ENCODE measurements around the gene BNIP5. TPM values are rescaled to one million over a fixed set of nuclear protein-coding genes. Genes with fewer than 3 reads are reported as not detected.

The BNIP5 gene
- total RNA-seq, 1 donor from 2014 or later, result not detected

DNA sequence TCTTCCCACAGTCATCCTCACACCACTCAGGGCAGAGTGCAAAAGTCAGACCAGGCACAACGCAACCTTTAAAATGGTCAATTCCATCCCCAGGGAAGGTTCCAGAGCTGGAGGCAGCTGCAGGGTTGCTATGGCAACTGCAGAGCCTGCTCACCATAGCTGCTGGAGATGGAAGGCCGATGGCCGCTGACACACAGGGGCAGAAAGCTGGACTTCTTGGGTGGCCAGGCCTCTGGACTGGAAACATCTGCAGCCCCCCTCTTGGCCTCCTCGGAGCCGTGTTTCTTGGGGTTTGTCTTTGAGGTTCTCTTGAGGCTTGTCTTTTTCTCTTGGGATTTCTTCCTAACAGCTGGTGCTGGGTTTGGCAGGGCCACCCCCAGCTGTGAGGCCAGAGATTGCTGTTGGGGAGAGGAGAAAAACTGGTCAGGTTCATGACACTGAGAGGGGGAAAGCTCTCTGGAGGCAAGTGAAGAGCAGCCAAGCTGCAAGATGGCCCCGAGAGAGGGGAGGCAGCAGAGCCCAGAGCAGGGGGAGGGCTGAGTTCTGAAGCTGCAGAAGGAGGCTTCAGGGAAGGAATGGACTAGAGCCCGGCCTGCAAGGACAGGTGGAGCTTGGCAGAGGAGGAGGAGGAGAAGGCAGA is 10.2 kb downstream of the BNIP5 start:
- intact Hi-C loops (cut with micrococcal nuclease), result no loop called here

DNA sequence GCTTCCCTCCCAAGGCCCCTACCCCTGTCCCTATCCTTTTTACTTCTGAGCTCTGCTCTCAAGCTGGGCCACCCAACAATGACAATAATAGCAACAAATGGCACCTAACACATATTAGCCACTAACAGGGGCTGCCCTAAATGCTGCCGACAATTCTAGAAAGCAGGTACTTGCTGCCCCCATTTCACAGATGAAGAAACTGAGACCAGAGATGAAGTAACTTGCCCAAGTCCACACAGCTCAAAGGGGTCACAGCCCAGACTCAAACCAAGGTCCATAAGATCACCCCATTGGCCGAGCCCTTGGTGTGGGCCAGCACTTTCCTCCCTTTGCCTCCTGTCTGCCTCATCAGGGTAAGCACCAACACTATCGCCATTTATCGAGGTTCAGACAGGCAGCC is 12.0 kb downstream of the BNIP5 start:
- intact Hi-C loops (cut with micrococcal nuclease), result no loop called here

DNA sequence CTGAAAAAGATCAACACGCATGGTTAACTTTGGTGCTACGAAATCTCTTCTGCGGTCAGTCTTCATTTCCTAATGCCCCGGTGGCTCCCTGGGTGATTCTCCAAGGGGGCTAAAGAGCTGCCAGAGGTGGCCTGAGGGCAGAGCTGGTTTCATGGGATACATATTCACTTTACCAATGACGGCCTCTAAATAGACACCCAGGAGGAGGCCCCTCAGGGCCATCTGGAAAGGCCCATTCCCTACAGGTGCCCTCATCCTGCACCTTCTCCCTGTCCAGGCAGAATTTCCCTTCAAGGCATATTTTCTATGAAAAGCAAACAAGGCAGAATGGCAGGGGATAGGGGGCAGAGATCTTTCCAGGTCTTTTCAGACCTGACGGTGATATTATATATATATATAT is 12.5 kb downstream of the BNIP5 start:
- intact Hi-C loops (cut with micrococcal nuclease), result no loop called here

DNA sequence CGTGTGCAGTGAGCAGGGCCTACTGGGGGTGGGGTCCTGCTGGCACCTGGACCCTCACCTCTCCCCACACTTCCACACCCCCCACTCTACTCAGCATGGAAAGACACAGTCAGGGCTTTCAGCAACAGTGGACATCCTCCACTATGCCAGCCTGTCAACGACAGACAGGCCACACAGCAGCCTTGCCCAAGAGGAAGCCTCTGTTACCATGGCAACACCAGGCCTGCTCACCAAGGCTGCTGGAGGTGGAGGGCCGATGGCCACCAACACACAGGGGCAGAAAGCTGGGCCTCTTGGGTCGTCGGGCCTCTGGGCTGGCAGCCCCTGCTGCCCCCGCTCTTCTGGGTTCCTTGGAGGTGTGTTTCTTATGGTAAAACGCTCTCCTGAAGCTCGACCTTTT is 13.6 kb downstream of the BNIP5 start:
- intact Hi-C loops (cut with micrococcal nuclease), result no loop called here

GRCh38 chr6:36322591-36322990 is 14.1 kb downstream of the BNIP5 start:
- intact Hi-C loops (cut with micrococcal nuclease), result no loop called here

- intact Hi-C loops (cut with micrococcal nuclease), result no loop called here
Measured at GRCh38 chr6:36320475-36320874, 16.2 kb downstream of the BNIP5 start.

- intact Hi-C loops (cut with micrococcal nuclease), result no loop called here
Measured at GRCh38 chr6:36319821-36320220, 16.9 kb downstream of the BNIP5 start.

DNA sequence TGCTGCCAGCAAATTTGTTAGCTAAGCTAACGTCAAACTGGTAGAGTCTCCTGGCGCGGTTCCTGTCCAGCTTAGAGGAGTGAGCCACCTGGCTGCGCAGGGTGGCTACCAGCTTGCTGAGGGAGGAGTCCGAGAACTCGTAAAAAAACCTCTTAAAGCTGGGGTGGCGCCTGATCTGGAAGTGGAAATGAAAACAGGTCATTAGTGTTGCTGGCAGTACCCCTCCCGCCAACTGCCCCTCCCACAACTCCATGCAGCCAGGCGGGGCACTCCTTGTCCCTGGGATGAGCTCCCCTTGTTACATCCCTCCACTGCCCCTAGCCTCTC is 17.3 kb downstream of the BNIP5 start:
- intact Hi-C loops (cut with micrococcal nuclease), result no loop called here

- intact Hi-C loops (cut with micrococcal nuclease), result no loop called here
Measured at GRCh38 chr6:36318690-36319435, 17.8 kb downstream of the BNIP5 start.

DNA sequence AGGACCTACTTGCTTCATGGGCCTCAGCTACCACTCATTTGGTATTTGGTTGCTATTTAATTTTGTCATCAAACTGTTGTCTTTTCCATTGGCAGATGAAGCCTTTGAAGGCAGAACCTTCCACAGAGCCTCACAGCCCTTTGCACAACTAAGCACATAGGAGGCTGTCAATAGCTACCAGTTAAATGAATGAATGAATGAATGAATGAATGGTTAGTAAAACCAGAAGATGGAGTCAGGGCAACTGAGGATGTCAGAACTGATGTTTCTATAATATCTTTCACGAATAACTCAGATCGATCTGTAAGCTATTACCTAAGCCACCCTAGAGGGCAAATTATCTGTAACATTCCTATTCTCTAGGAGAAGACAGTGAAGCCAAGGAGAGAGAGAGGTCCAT is 19.1 kb downstream of the BNIP5 start:
- intact Hi-C loops (cut with micrococcal nuclease), result no loop called here

GRCh38 chr6:36315921-36316320 is 20.8 kb downstream of the BNIP5 start:
- intact Hi-C loops (cut with micrococcal nuclease), result no loop called here

- intact Hi-C loops (cut with micrococcal nuclease), result no loop called here
Measured at GRCh38 chr6:36314221-36315014, 22.3 kb downstream of the BNIP5 start.

DNA sequence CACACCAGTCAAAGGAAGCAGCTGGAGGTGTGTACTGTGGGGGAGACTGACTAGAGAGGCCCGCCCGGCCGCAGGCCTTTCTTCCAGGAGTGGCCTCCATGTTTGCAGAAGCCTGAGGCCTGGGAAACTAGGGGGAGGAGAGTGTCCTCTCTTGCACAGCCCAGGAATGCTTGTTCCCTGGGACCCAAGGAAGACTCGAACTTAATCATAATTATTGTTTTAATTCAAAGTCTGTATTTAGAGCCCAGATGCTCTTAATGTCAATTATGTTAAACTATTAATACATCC is 23.1 kb downstream of the BNIP5 start:
- intact Hi-C loops (cut with micrococcal nuclease), result no loop called here

GRCh38 chr6:36312854-36313648 is 23.6 kb downstream of the BNIP5 start:
- intact Hi-C loops (cut with micrococcal nuclease), result no loop called here

DNA sequence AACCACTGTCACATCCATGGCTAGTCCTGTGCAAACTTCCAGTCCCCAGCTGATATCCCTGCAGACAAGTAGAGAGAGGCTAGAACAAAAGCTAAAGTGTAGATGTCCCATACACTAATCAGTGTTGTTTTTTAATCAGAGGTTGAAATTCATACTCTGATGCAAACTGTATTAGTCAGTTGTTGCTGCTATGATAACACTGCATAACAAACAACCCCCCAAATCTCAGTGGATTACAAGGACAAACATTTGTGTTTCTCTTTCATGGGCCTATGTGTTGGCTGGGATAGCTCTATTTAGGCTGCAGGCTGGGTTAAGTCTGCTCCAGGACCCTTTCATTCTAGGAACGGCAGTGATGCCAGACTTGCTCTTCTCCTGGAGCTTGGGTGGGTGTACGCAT is 26.8 kb downstream of the BNIP5 start:
- intact Hi-C loops (cut with micrococcal nuclease), result no loop called here

- intact Hi-C loops (cut with micrococcal nuclease), result no loop called here
Measured at GRCh38 chr6:36309203-36309602, 27.5 kb downstream of the BNIP5 start.

GRCh38 chr6:36308514-36308913 is 28.2 kb downstream of the BNIP5 start:
- intact Hi-C loops (cut with micrococcal nuclease), result no loop called here

GRCh38 chr6:36306375-36306774 is 30.3 kb downstream of the BNIP5 start:
- intact Hi-C loops (cut with micrococcal nuclease), result no loop called here

DNA sequence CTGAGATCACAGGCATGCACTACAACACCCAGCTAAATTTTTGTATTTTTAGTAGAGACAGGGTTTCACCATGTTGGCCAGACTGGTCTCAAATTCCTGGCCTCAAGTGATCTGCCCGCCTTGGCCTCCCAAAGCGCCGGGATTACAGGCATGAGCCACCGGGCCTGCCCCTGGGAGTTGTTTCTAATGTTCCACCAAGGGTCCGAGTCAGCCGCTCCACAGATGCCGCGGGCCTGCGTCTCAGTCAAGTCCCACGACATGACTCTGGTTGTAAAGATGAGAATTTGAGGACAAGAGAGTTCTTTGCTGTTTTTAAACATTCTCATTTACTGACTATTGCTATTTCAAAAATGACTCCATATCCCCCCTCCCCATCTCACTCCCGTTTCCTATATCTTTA is 30.8 kb downstream of the BNIP5 start:
- intact Hi-C loops (cut with micrococcal nuclease), result no loop called here

GRCh38 chr6:36302227-36302976 is 34.3 kb downstream of the BNIP5 start:
- intact Hi-C loops (cut with micrococcal nuclease), result loop anchor here (1.0 to 2.0 kb wide), 6 partner anchors 35 to 275 kb away; partner anchors contain the start of genes BRPF3 and MAPK14

- intact Hi-C loops (cut with micrococcal nuclease), result loop anchor here (1.0 to 2.0 kb wide), 6 partner anchors 36 to 274 kb away; partner anchors contain the start of genes BRPF3 and MAPK14
Measured at GRCh38 chr6:36301781-36302180, 34.9 kb downstream of the BNIP5 start.
